GM06990 (cell line): ENCODE data around the gene MTCH1.
"Not testable (repeated sequence)": the region's sequence is repeated elsewhere in the genome, so short reads cannot be mapped to it uniquely, and the experiment has no call there.

Experiments
- DNase-seq: peaks from one replicate; pipeline ENCODE4 v3.0.0-alpha.2; 2011; ENCODE audit not compliant: insufficient read length; ENCODE audit errors: extremely low read depth
- H3K27me3 ChIP-seq: replicated peaks from 2 replicates; pipeline ENCODE4 v1.6.0; 2011; ENCODE audit warnings: low read length; ENCODE audit not compliant: control insufficient read depth, insufficient read depth
- H3K36me3 ChIP-seq: 2 replicates; pipeline ENCODE4 v1.5.1; 2011; ENCODE audit warnings: low read length; ENCODE audit not compliant: control insufficient read depth, insufficient read depth
- H3K4me3 ChIP-seq: replicated peaks from 2 replicates; pipeline ENCODE4 v1.5.1; 2011; ENCODE audit warnings: low read depth, mild to moderate bottlenecking, control low read depth, low read length
- TF ChIP-seq, protein P1 (sequence below): IDR thresholded peaks from 2 replicates; pipeline ENCODE4 v1.5.1; 2011; ENCODE audit warnings: low read length, control low read depth, mild to moderate bottlenecking, inconsistent platforms; ENCODE audit not compliant: insufficient read depth, poor library complexity, severe bottlenecking

MTCH1 gene

DNA sequence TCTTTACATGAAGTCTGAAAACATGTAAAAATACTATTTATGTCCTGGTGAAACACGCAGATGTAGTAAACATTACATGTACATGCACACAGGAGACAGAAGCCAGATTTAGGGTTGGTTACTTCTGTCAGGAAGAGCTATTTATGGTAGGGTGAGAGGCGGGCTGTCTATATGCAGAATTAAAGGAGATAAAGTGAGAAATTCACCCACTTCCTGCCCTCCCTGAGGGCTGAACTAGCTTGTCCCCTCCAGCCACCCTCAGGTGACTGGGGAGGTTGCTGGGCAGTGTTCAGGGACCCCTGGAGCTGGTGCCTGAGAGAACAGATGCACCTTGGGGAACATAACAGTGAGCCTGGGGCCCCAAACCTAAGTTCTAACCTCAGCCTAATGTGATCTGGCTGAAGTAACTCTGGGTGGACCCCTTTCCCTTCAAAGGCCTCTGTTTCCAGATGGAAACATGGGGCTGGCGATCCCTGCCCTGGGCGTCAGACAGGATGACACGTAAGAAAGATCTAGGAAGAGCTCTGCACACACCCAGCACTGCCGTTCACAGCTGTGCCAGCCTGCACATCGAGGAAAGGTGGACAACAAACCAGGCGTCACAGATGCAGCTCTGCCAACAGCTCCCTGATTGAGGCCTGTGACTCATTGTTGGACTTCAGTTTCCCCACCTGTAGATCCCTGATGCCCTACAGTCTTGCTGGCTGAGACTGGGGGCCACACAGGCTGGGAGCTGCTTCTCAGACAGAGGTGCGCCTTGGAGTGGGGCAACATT lies 30.1 kb downstream of the MTCH1 start:
- H3K4me3 ChIP-seq: no peak overlapping the region
- no peaks in the 10 kb centered on the region for H3K36me3 ChIP-seq
- no peaks in the 10 kb centered on the region; the same call in 1 of the 2 replicates for H3K27me3 ChIP-seq
- TF ChIP-seq, protein P1, sequence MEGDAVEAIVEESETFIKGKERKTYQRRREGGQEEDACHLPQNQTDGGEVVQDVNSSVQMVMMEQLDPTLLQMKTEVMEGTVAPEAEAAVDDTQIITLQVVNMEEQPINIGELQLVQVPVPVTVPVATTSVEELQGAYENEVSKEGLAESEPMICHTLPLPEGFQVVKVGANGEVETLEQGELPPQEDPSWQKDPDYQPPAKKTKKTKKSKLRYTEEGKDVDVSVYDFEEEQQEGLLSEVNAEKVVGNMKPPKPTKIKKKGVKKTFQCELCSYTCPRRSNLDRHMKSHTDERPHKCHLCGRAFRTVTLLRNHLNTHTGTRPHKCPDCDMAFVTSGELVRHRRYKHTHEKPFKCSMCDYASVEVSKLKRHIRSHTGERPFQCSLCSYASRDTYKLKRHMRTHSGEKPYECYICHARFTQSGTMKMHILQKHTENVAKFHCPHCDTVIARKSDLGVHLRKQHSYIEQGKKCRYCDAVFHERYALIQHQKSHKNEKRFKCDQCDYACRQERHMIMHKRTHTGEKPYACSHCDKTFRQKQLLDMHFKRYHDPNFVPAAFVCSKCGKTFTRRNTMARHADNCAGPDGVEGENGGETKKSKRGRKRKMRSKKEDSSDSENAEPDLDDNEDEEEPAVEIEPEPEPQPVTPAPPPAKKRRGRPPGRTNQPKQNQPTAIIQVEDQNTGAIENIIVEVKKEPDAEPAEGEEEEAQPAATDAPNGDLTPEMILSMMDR: no peak
- DNase-seq: no peak

DNA sequence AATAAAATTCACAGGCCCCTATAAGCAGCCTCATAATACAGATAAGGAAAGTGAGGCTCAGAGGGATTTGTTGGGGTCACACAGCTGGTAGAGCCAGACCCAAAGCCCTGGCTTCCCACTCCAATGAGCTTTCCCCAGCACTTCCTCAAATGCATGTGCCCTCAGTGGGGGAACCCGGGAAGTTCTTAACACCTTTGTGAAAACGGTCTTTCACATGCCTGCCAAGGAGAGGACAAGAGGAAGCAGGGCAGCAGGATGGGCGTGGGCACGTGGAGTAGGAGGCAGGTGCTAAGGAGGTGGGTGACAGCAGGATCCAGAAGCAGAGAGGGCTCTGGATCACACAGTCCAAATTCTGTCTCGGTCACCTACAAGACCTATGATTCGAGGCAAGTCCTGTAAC lies 30.9 kb downstream of the MTCH1 start:
- TF ChIP-seq, protein P1: no peak
- H3K36me3 ChIP-seq: no peaks in the 10 kb centered on the region
- DNase-seq: no peak
- H3K27me3 ChIP-seq: no peaks in the 10 kb centered on the region; the same call in 1 of the 2 replicates
- no peak overlapping the region for H3K4me3 ChIP-seq

DNA sequence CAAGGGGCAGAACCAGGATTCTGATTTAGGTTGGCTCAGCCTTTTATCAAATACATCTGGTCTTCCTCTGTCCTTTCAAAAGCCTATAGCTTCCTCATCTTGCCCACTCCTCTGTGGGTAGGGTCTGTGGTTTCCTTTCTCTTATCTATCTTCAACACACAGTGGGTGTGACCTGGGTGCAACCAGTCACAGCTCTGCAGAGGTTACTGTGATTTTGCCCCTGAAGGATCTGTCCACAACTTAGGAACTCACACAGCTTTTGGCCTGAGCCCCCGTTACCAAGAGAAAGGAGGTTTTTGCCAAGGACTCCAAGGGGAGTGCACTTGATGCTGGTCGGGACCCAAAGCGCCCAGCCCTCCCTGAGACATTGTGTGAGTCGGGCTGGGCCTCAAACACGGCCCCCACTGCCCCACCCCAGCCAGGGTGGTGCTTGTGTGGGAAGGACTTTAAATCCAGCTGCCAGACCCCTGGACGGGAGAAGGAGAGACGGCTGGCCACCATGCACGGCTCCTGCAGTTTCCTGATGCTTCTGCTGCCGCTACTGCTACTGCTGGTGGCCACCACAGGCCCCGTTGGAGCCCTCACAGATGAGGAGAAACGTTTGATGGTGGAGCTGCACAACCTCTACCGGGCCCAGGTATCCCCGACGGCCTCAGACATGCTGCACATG lies 31.6 kb downstream of the MTCH1 start, which contains the start of gene PI16:
Gene PI16 (plus strand): TSS at position 477 of the 670 bp plus-strand sequence. CDS start 23 bp downstream, at position 500.
- TF ChIP-seq, protein P1: no peak
- no peak within 1 kb of the TSS for H3K4me3 ChIP-seq
- no peaks in the 10 kb centered on the region for H3K36me3 ChIP-seq
- H3K27me3 ChIP-seq: no peaks in the 10 kb centered on the region; the same call in 1 of the 2 replicates
- DNase-seq: no peak

DNA sequence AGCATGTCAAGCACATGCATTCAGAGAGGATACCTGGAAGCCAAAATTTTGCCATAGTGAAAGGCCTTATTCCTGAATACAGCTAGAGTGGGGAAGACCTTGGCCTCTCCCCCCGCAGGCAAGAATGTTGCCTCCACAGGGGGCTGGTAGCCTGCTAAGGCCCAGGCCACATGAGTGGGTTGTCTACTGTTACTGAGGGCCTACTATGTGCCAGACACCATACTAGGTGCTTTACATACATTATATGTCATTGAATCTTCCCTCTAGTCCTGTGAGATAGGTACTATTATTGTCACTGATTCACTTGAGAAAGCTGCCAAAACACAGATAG lies 32.1 kb downstream of the MTCH1 start:
- no peaks in the 10 kb centered on the region; the same call in 1 of the 2 replicates for H3K27me3 ChIP-seq
- no peak overlapping the region for H3K4me3 ChIP-seq
- no peaks in the 10 kb centered on the region for H3K36me3 ChIP-seq
- DNase-seq: no peak
- TF ChIP-seq, protein P1: no peak

DNA sequence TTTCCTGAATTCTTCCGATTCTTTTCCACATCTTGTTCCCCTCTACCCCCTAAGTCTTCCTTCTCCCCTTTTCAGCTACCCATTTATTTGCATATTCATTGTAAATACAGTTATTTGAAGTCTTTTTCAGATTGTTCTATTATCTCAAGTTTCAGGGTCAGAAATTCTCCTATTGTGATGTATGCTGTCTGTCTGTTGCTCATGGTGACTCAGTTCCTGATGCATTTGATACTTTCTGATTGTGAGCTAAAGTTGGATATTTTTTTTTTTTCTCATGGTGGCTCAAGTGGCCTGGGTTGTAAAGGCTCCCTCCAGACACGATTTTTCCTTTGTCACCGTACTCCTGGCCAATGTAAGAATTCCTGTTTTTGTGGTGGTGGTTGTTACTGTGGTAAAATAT lies 36.4 kb downstream of the MTCH1 start:
- TF ChIP-seq, protein P1: no peak
- no peak for DNase-seq
- Histone ChIP-seq H3K27me3 (no peaks in the 10 kb centered on the region; the same call in 1 of the 2 replicates), H3K4me3 (no peak overlapping the region), H3K36me3 (no peaks in the 10 kb centered on the region)

DNA sequence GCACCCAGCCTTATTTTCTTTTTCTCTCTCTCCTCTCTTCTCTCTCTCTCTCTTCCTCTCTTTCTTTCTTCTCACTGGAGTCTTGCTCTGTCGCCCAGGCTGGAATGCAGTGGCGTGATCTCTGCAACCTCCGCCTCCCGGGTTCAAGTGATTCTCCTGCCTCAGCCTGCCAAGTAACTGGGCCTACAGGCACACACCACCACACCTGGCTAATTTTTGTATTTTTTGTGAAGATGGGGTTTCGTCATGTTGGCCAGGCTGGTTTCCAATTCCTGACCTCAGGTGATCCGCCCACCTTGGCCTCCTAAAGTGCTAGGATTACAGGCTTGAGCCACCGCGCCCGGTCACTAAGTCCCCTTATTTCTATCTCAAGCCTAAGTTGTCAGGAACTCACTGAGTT lies 36.9 kb downstream of the MTCH1 start:
- not testable (repeated sequence) for DNase-seq, H3K36me3 ChIP-seq, H3K27me3 ChIP-seq, H3K4me3 ChIP-seq
